ENCODE data around the gene RNF152. TPM values are rescaled to one million over a fixed set of nuclear protein-coding genes. Genes with fewer than 3 reads are reported as not detected.

RNF152 gene
- total RNA-seq, 1 experiment from 2014 or later = 2.4 TPM

- H3K27ac Mint-ChIP-seq (ENCODE audit: unreplicated experiment) = no peak overlapping the region
- H3K27me3 Mint-ChIP-seq (ENCODE audit: insufficient read depth, unreplicated experiment) = peaks cover 5% of the 10 kb centered on the region
- H3K4me3 Mint-ChIP-seq (ENCODE audit: unreplicated experiment) = no peak overlapping the region
- CTCF ChIA-PET = no interaction called here
- TF ChIP-seq CTCF (IDR thresholded peaks at IDR 0.05; ENCODE audit: insufficient read depth in 1 of 2, low read depth in 1 of 2, low read length in 1 of 2, severe bottlenecking in 1 of 2, unreplicated experiment in 1 of 2) = no peak
- no peaks in the 10 kb centered on the region for H3K9me3 Mint-ChIP-seq (ENCODE audit: unreplicated experiment)
- H3K4me1 ChIP-seq = no peaks in the 10 kb centered on the region
- no peaks in the 10 kb centered on the region for H3K9me3 ChIP-seq
- BruUV-seq (replicated peaks) = no TSS peak
- no peaks in the 10 kb centered on the region for H3K36me3 ChIP-seq (ENCODE audit: control insufficient read depth, insufficient read depth, low read length)
- intact Hi-C loops (cut with micrococcal nuclease; ENCODE audit: unreplicated experiment) = no loop called here
- POLR2A ChIA-PET = no interaction called here
- DNase-seq = no peak
- no peak overlapping the region for H3K4me3 ChIP-seq (ENCODE audit: low read depth, low read length)
- no peaks in the 10 kb centered on the region for H3K27me3 ChIP-seq (replicated peaks; ENCODE audit: control insufficient read depth, insufficient read depth, low read length)
- peaks cover 6% of the 10 kb centered on the region for H3K4me1 Mint-ChIP-seq (ENCODE audit: low read depth, unreplicated experiment)
- H3K36me3 Mint-ChIP-seq (ENCODE audit: insufficient read depth, unreplicated experiment) = no peaks in the 10 kb centered on the region
Measured at GRCh38 chr18:61910101-61910500, 17.3 kb upstream of the RNF152 start.

- no TSS peak for BruUV-seq (replicated peaks)
- peaks cover 5% of the 10 kb centered on the region for H3K27me3 Mint-ChIP-seq (ENCODE audit: insufficient read depth, unreplicated experiment)
- CTCF ChIA-PET = no interaction called here
- H3K9me3 Mint-ChIP-seq (ENCODE audit: unreplicated experiment) = no peaks in the 10 kb centered on the region
- intact Hi-C loops (cut with micrococcal nuclease; ENCODE audit: unreplicated experiment) = no loop called here
- no peak overlapping the region for H3K4me3 Mint-ChIP-seq (ENCODE audit: unreplicated experiment)
- Histone ChIP-seq H3K9me3 (no peaks in the 10 kb centered on the region), H3K36me3 (ENCODE audit: control insufficient read depth, insufficient read depth, low read length) (no peaks in the 10 kb centered on the region), H3K4me3 (ENCODE audit: low read depth, low read length) (no peak overlapping the region), H3K27me3 (replicated peaks; ENCODE audit: control insufficient read depth, insufficient read depth, low read length) (no peaks in the 10 kb centered on the region), H3K4me1 (no peaks in the 10 kb centered on the region)
- no peak for DNase-seq
- POLR2A ChIA-PET = no interaction called here
- H3K27ac Mint-ChIP-seq (ENCODE audit: unreplicated experiment) = no peak overlapping the region
- TF ChIP-seq CTCF (IDR thresholded peaks at IDR 0.05; ENCODE audit: insufficient read depth in 1 of 2, low read depth in 1 of 2, low read length in 1 of 2, severe bottlenecking in 1 of 2, unreplicated experiment in 1 of 2) = no peak
- H3K4me1 Mint-ChIP-seq (ENCODE audit: low read depth, unreplicated experiment) = peaks cover 6% of the 10 kb centered on the region
- H3K36me3 Mint-ChIP-seq (ENCODE audit: insufficient read depth, unreplicated experiment) = no peaks in the 10 kb centered on the region
Measured at GRCh38 chr18:61908661-61909060, 15.9 kb upstream of the RNF152 start.

GRCh38 chr18:61901323-61901986 lies 8.6 kb upstream of the RNF152 start:
- Mint-ChIP-seq H3K27me3 (ENCODE audit: insufficient read depth, unreplicated experiment) (no peaks in the 10 kb centered on the region), H3K27ac (ENCODE audit: unreplicated experiment) (no peak overlapping the region), H3K4me3 (ENCODE audit: unreplicated experiment) (no peak overlapping the region), H3K9me3 (ENCODE audit: unreplicated experiment) (no peaks in the 10 kb centered on the region), H3K36me3 (ENCODE audit: insufficient read depth, unreplicated experiment) (no peaks in the 10 kb centered on the region), H3K4me1 (ENCODE audit: low read depth, unreplicated experiment) (peaks cover 9% of the 10 kb centered on the region)
- peak; percentile 55 to 77 for TF ChIP-seq CTCF (IDR thresholded peaks at IDR 0.05; ENCODE audit: insufficient read depth in 1 of 2, low read depth in 1 of 2, low read length in 1 of 2, severe bottlenecking in 1 of 2, unreplicated experiment in 1 of 2)
- Histone ChIP-seq H3K36me3 (ENCODE audit: control insufficient read depth, insufficient read depth, low read length) (no peaks in the 10 kb centered on the region), H3K4me1 (no peaks in the 10 kb centered on the region), H3K9me3 (no peaks in the 10 kb centered on the region), H3K27me3 (replicated peaks; ENCODE audit: control insufficient read depth, insufficient read depth, low read length) (no peaks in the 10 kb centered on the region), H3K4me3 (ENCODE audit: low read depth, low read length) (no peak overlapping the region)
- intact Hi-C loops (cut with micrococcal nuclease; ENCODE audit: unreplicated experiment) = loop anchor here (1.0 to 2.0 kb wide), 2 partner anchors 229 to 350 kb away; no protein-coding TSS in a partner anchor
- ChIA-PET CTCF (no interaction called here), POLR2A (no interaction called here)
- peak; percentile 34 to 45 for DNase-seq
- BruUV-seq (replicated peaks) = no TSS peak
